Transverse colon (tissue), 4 donors: Measurements from ENCODE around the gene TAF3.

Experiments used
- POLR2A ChIP-seq: fragments of 450-650 bp; IDR thresholded peaks from one replicate; pipeline ENCODE4 v1.6.1; 2016; ENCODE audit warnings: antibody characterized with exemption, mild to moderate bottlenecking, moderate library complexity
- POLR2AphosphoS5 ChIP-seq, 3 donors: sonication (generic); formaldehyde crosslinking; IDR thresholded peaks; one replicate each; pipeline ENCODE4 v1.6.1; 2016; ENCODE audit warnings: antibody characterized with exemption in 3 of 3
- TF ChIP-seq, protein P1 (sequence below), 5 experiments: fragments of 200-600 bp in 3 of 5; fragments of 450-650 bp in 2 of 5; sonication (generic) in 3 of 5; IDR thresholded peaks; 1 replicate in 2 of 5; 2 replicates in 3 of 5; pipeline ENCODE4 v1.5.1; 2016 to 2017; ENCODE audit warnings: antibody characterized with exemption in 5 of 5, inconsistent platforms in 3 of 5, mild to moderate bottlenecking in 2 of 5, moderate library complexity in 1 of 5

DNA sequence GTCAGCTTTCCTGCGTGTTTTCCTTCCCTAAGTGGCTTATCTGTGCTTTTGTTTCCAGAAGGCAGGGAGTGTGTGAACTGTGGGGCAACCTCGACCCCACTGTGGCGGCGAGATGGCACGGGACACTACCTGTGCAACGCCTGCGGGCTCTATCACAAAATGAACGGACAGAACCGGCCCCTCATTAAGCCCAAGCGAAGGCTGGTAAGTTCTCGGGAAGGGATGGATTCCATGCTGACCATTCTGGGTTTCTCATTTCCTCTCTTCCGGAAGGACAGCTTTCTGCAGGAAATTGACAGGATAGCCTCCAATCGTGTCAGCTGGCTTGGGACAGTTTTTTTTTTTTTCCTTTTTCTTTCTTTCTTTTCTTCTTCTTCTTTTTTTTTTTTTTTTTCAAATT, 245.6 kb downstream of the TAF3 start:
- TF ChIP-seq POLR2AphosphoS5 (IDR thresholded peaks at IDR 0.05), result no peak
- TF ChIP-seq POLR2A, result no peak
- TF ChIP-seq, protein P1, sequence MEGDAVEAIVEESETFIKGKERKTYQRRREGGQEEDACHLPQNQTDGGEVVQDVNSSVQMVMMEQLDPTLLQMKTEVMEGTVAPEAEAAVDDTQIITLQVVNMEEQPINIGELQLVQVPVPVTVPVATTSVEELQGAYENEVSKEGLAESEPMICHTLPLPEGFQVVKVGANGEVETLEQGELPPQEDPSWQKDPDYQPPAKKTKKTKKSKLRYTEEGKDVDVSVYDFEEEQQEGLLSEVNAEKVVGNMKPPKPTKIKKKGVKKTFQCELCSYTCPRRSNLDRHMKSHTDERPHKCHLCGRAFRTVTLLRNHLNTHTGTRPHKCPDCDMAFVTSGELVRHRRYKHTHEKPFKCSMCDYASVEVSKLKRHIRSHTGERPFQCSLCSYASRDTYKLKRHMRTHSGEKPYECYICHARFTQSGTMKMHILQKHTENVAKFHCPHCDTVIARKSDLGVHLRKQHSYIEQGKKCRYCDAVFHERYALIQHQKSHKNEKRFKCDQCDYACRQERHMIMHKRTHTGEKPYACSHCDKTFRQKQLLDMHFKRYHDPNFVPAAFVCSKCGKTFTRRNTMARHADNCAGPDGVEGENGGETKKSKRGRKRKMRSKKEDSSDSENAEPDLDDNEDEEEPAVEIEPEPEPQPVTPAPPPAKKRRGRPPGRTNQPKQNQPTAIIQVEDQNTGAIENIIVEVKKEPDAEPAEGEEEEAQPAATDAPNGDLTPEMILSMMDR (IDR thresholded peaks at IDR 0.05), result no peak
